C4-2B (cell line): Measurements from ENCODE around the gene THADA.

Source experiments
- ZFX ChIP-seq: fragments of 450-650 bp; IDR thresholded peaks from 2 replicates; pipeline ENCODE4 v1.6.1; 2017
- TF ChIP-seq, protein P1 (sequence below): fragments of 450-650 bp; conservative IDR thresholded peaks from 2 replicates; pipeline ENCODE4 v1.5.1; 2017; ENCODE audit warnings: mild to moderate bottlenecking

DNA sequence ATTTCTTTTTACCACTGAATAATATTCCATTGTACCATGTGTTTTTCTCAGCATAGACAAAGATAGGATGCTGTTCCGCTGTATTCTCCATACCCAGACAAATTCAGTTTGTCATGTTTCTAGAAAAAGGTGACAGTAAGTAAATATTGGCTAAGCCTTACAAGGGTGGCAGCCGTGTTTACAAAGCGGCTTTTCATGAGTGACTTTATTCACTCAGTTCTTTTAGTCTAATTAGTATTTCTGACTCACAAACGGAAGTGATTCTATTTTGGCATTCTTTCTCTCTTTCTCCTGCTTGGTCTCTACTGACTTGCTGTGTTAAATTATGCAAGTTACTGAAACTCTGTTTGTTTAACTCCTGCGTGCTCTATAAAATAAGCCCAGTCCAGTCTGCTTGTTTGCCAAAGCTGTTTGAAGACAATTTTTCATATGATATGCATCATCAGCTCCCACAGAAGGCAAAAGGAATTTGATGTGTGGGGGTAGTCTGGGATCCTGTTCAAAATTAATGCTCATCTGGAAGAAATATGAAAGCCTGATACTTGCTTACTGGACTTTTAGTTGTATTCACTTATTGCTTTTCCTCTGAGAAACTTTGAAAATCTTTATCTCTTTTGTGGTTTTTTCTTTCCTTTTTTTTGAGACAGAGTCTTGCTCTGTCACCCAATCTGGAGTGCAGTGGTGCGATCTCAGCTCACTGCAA is 38.9 kb upstream of the THADA start:
- TF ChIP-seq, protein P1, sequence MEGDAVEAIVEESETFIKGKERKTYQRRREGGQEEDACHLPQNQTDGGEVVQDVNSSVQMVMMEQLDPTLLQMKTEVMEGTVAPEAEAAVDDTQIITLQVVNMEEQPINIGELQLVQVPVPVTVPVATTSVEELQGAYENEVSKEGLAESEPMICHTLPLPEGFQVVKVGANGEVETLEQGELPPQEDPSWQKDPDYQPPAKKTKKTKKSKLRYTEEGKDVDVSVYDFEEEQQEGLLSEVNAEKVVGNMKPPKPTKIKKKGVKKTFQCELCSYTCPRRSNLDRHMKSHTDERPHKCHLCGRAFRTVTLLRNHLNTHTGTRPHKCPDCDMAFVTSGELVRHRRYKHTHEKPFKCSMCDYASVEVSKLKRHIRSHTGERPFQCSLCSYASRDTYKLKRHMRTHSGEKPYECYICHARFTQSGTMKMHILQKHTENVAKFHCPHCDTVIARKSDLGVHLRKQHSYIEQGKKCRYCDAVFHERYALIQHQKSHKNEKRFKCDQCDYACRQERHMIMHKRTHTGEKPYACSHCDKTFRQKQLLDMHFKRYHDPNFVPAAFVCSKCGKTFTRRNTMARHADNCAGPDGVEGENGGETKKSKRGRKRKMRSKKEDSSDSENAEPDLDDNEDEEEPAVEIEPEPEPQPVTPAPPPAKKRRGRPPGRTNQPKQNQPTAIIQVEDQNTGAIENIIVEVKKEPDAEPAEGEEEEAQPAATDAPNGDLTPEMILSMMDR = no peak
- TF ChIP-seq ZFX = no peak
